Measurements from ENCODE around the gene TRIM31. TPM values are rescaled to one million over a fixed set of nuclear protein-coding genes. Genes with fewer than 3 reads are reported as not detected.

The TRIM31 gene
- total and polyA plus RNA-seq, 8 donors, result 0.14 to 0.22 (median 0.16) TPM; not detected in 1

DNA sequence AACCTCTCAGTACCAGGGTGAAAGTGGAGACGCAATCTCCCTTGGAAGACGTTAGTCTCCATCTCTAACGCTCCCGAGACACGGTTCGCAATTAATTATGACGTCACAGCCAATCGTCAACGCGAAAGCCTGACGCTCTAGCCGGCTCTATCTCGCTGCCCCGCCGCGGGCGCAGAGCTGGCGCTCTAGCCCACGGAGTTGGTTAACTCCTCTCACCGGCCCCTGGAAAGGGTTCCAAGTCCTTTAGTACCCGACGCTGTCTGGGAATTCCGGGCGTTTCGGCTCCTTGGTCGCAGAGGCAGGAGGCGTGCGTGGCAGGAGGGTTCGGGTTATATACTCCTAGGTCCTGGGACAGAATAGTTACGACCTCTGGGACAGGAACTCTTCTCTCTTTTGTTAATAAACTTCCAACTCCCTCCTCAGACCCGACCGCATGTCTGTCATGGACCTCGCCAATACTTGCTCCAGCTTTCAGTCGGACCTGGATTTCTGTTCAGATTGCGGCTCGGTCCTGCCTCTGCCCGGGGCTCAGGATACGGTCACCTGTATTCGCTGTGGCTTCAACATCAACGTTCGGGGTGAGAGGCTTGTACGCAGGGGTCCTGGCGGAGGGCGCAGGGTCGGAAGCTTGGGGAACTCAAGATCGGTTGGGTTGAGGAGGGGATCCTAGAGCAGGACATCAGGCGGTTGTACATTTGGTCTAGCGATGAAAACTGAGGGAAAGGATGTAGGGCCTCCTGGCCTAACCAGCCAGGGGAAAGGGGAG, 51.6 kb downstream of the TRIM31 start, which contains the start of gene POLR1H:
POLR1H (plus strand) TSS at position 174 of the 766 bp plus-strand sequence; CDS start at position 434, 260 bp downstream.
- Histone ChIP-seq H3K9me3 (no peaks in the 10 kb centered on the region), H3K4me3 (peak within 1 kb of the TSS; percentile 60 to 84 (median 76)), H3K4me1 (peaks cover 8 to 29% (median 12%) of the 10 kb centered on the region in 3 donors), H3K27me3 (no peaks in the 10 kb centered on the region), H3K36me3 (peaks cover 0 to 4% (median 0%) of the 10 kb centered on the region in 3 donors), H3K27ac (peak within 1 kb of the TSS; percentile 61 to 88 (median 76))
- FAIRE-seq (peak; percentile 85), DNase-seq (peak; percentile 91 to 96 (median 93)), ATAC-seq (peak; percentile 96 to 98 (median 98))
- TF ChIP-seq, protein P1, sequence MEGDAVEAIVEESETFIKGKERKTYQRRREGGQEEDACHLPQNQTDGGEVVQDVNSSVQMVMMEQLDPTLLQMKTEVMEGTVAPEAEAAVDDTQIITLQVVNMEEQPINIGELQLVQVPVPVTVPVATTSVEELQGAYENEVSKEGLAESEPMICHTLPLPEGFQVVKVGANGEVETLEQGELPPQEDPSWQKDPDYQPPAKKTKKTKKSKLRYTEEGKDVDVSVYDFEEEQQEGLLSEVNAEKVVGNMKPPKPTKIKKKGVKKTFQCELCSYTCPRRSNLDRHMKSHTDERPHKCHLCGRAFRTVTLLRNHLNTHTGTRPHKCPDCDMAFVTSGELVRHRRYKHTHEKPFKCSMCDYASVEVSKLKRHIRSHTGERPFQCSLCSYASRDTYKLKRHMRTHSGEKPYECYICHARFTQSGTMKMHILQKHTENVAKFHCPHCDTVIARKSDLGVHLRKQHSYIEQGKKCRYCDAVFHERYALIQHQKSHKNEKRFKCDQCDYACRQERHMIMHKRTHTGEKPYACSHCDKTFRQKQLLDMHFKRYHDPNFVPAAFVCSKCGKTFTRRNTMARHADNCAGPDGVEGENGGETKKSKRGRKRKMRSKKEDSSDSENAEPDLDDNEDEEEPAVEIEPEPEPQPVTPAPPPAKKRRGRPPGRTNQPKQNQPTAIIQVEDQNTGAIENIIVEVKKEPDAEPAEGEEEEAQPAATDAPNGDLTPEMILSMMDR (IDR thresholded peaks at IDR 0.05), result no peak
- WGBS, 2 donors, result 0% methylated on average over 48 of the region's 48 CpGs
- intact Hi-C loops (cut with DNase I), result no loop called here

GRCh38 chr6:30060606-30061091, 52.2 kb downstream of the TRIM31 start:
- intact Hi-C loops (cut with DNase I), result no loop called here
- TF ChIP-seq, protein P1 (IDR thresholded peaks at IDR 0.05), result no peak
- H3K36me3 ChIP-seq, result peaks cover 0 to 4% (median 0%) of the 10 kb centered on the region in 3 donors
- 0% methylated on average over 24 of the region's 24 CpGs for WGBS, 2 donors
- ATAC-seq (peak; percentile 4 to 37 (median 22)), FAIRE-seq (no peak), DNase-seq (peak in 4 of 6 donors; percentile 21 to 65 (median 30))
- no peaks in the 10 kb centered on the region for H3K27me3 ChIP-seq
- H3K4me3 ChIP-seq, result peak overlapping the region; percentile 60 to 84 (median 76)
- peaks cover 8 to 23% (median 12%) of the 10 kb centered on the region in 3 donors for H3K4me1 ChIP-seq
- peak overlapping the region; percentile 61 to 88 (median 76) for H3K27ac ChIP-seq
- H3K9me3 ChIP-seq, result no peaks in the 10 kb centered on the region

DNA sequence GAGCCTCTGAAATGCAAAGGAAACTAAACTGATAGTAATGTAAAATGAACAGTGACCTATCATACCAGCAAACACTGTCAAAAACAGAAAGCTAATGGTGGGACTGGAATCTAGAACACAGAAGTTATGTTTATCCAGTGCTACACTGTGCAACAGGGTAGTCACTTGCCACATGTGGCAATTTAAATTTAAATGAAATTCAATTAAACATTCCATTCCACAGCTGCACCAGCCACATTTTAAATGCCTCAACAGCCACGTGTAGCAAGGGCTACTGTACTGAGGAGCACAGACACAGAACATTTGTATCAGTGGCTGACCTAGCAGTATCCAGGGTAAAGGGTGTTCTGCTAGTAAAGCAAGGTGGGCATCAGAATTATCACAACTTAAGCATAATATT, 57.4 kb downstream of the TRIM31 start:
- H3K9me3 ChIP-seq, result no peaks in the 10 kb centered on the region
- H3K27me3 ChIP-seq, result no peaks in the 10 kb centered on the region
- H3K36me3 ChIP-seq, result peaks cover 0 to 4% (median 0%) of the 10 kb centered on the region in 3 donors
- no peak for DNase-seq
- WGBS, 2 donors, result 45 to 55% methylated on average over 1 of the region's 1 CpG
- no peak for ATAC-seq
- TF ChIP-seq, protein P1 (IDR thresholded peaks at IDR 0.05), result no peak
- intact Hi-C loops (cut with DNase I), result no loop called here
- H3K4me3 ChIP-seq, result no peak overlapping the region
- H3K4me1 ChIP-seq, result peaks cover 6 to 12% (median 8%) of the 10 kb centered on the region in 3 donors
- H3K27ac ChIP-seq, result no peak overlapping the region
- FAIRE-seq, result no peak

- Histone ChIP-seq H3K36me3 (peaks cover 0 to 4% (median 0%) of the 10 kb centered on the region in 3 donors), H3K27me3 (no peaks in the 10 kb centered on the region), H3K27ac (no peak overlapping the region), H3K9me3 (no peaks in the 10 kb centered on the region), H3K4me1 (no peaks in the 10 kb centered on the region), H3K4me3 (no peak overlapping the region)
- ATAC-seq, result no peak
- TF ChIP-seq, protein P1 (IDR thresholded peaks at IDR 0.05), result no peak
- intact Hi-C loops (cut with DNase I), result no loop called here
- 83 to 89% methylated on average over 3 of the region's 3 CpGs for WGBS, 2 donors
- FAIRE-seq, result no peak
- DNase-seq, result no peak
Observed at GRCh38 chr6:30053682-30054081, 59.2 kb downstream of the TRIM31 start.

Other genes starting within 250 kb of the TRIM31 start
- 100 to 1,000 TPM in 2 of 6 donors, 10 to 100 TPM in 4; 63.7 to 374 (median 79.2) TPM for gene HLA-A, start 170.6 kb downstream of the TRIM31 start, total RNA-seq
- 100 to 1,000 TPM; 220 to 350 TPM for gene HLA-A, start 170.6 kb downstream of the TRIM31 start, polyA plus RNA-seq
- 10 to 100 TPM; 12.5 to 19.3 (median 13.5) TPM for gene POLR1H, start 51.8 kb downstream of the TRIM31 start, total RNA-seq
- 10 to 100 TPM; 20.7 to 29.8 TPM for gene POLR1H, start 51.8 kb downstream of the TRIM31 start, polyA plus RNA-seq
- gene PPP1R11, start 45.9 kb downstream of the TRIM31 start, total RNA-seq, result 10 to 100 TPM; 17.9 to 35.6 (median 23.8) TPM
- 10 to 100 TPM; 20.8 to 36.9 TPM for gene PPP1R11, start 45.9 kb downstream of the TRIM31 start, polyA plus RNA-seq
- 1 to 10 TPM in 3 of 6 donors, under 1 TPM in 3; 0.18 to 1.3 (median 0.78) TPM for gene RNF39, start 37.3 kb downstream of the TRIM31 start, total RNA-seq
- gene RNF39, start 37.3 kb downstream of the TRIM31 start, polyA plus RNA-seq, result under 1 TPM; 0.38 to 0.54 TPM
- not detected for gene TRIM40, start 23.1 kb upstream of the TRIM31 start, total RNA-seq
- not detected for gene TRIM40, start 23.1 kb upstream of the TRIM31 start, polyA plus RNA-seq
- gene TRIM10, start 48.1 kb upstream of the TRIM31 start, total RNA-seq, result under 1 TPM in 1 of 6 donors, not detected in 5; 0.03 TPM
- under 1 TPM in 1 of 2 donors, not detected in 1; 0.02 TPM for gene TRIM10, start 48.1 kb upstream of the TRIM31 start, polyA plus RNA-seq
- gene TRIM15, start 50.5 kb upstream of the TRIM31 start, total RNA-seq, result under 1 TPM in 4 of 6 donors, not detected in 2; 0.12 to 0.35 (median 0.20) TPM
- gene TRIM15, start 50.5 kb upstream of the TRIM31 start, polyA plus RNA-seq, result under 1 TPM in 1 of 2 donors, not detected in 1; 0.16 TPM
- gene TRIM26, start 100.3 kb upstream of the TRIM31 start, total RNA-seq, result 10 to 100 TPM; 12.1 to 25.3 (median 18.7) TPM
- 10 to 100 TPM; 24.6 to 25.8 TPM for gene TRIM26, start 100.3 kb upstream of the TRIM31 start, polyA plus RNA-seq
- gene TRIM39, start 213.8 kb upstream of the TRIM31 start, total RNA-seq, result 1 to 10 TPM; 5.6 to 8.6 (median 6.6) TPM
- 10 to 100 TPM; 10.2 to 12.5 TPM for gene TRIM39, start 213.8 kb upstream of the TRIM31 start, polyA plus RNA-seq
- gene RPP21, start 232.1 kb upstream of the TRIM31 start, total RNA-seq, result 10 to 100 TPM; 21.2 to 31.6 (median 25.8) TPM
- gene RPP21, start 232.1 kb upstream of the TRIM31 start, polyA plus RNA-seq, result 10 to 100 TPM; 84.2 to 93.1 TPM

All from pancreas (tissue), 10 donors.